K562 (cell line): ENCODE measurements around the gene BCKDK. TPM values are rescaled to one million over a fixed set of nuclear protein-coding genes. Genes with fewer than 3 reads are reported as not detected.

Experiments
- ATAC-seq: fragments of 200-7000 bp; cut with Tn5 transposase; 3 replicates; pipeline ENCODE4 v1.9.1; 2020; ENCODE audit warnings: moderate library complexity
- BruUV-seq: library from RNA; stranded (reverse); fragments of 400-500 nt; replicated peaks from 2 replicates; lab custom pipeline; 2021; lab: Mats Ljungman, UMichigan
- CTCF ChIA-PET: fragments of 300-600 bp; formaldehyde crosslinking; extraction: SDS; loops from one replicate; lab custom pipeline; 2021; ENCODE audit warnings: low intra/inter-chr PET ratio; lab: Yijun Ruan, JAX
- POLR2A ChIA-PET: fragments of 300-600, 350-650 bp; sonication (Branson Sonifier 250); formaldehyde crosslinking; extraction: SDS; loops from one replicate; lab custom pipeline; 2021; ENCODE audit warnings: antibody characterized with exemption, inconsistent platforms; lab: Yijun Ruan, JAX
- DNase-seq, 4 experiments: peaks; one replicate each; pipeline versions ENCODE4 v3.0.0 to v3.0.0-alpha.2; 2011 to 2018; ENCODE audit warnings: low spot score in 3 of 4, mixed read lengths in 3 of 4; ENCODE audit errors: extremely low read depth in 1 of 4
- FAIRE-seq: peaks from 2 replicates; lab custom pipeline; 2011; peaks lifted over from hg19 to GRCh38; lab: Jason Lieb, UNC
- H2AFZ ChIP-seq: 2 replicates; pipeline ENCODE4 v1.6.0; 2011; ENCODE audit warnings: low read depth, low read length, control low read depth, inconsistent platforms
- H3K27ac ChIP-seq: fragments of 200-600 bp; 3 replicates; pipeline ENCODE4 v1.8.0; 2011; ENCODE audit warnings: low read depth, mild to moderate bottlenecking, control low read depth, inconsistent platforms, low read length, moderate library complexity, mixed read lengths; ENCODE audit errors: extremely low read depth
- H3K27me3 ChIP-seq, 2 experiments: fragments of 300-600 bp in 1 of 2; 2 replicates in 1 of 2; 3 replicates in 1 of 2; pipeline versions ENCODE4 v1.6.0 to v1.8.0; 2011; ENCODE audit warnings: inconsistent platforms in 2 of 2, low read length in 2 of 2, mild to moderate bottlenecking in 1 of 2, mixed read lengths in 1 of 2, moderate library complexity in 1 of 2; ENCODE audit not compliant: control insufficient read depth in 2 of 2, insufficient read depth in 2 of 2
- H3K36me3 ChIP-seq: fragments of 300-600 bp; 3 replicates; pipeline ENCODE4 v1.8.0; 2011; ENCODE audit warnings: mild to moderate bottlenecking, low read length, inconsistent platforms; ENCODE audit not compliant: control insufficient read depth, insufficient read depth
- H3K4me1 ChIP-seq, 2 experiments: fragments of 200-600 bp in 1 of 2; replicated peaks in 1 of 2; 2 replicates in 1 of 2; 3 replicates in 1 of 2; pipeline versions ENCODE4 v1.5.1 to v1.8.0; 2011; ENCODE audit warnings: inconsistent platforms in 2 of 2, low read length in 2 of 2, mild to moderate bottlenecking in 1 of 2, mixed read lengths in 1 of 2, moderate library complexity in 1 of 2; ENCODE audit not compliant: control insufficient read depth in 2 of 2, insufficient read depth in 2 of 2
- H3K4me2 ChIP-seq: 2 replicates; pipeline ENCODE4 v1.6.1; 2011; ENCODE audit warnings: low read length, control low read depth, inconsistent platforms, mixed read lengths; ENCODE audit not compliant: insufficient read depth
- H3K4me3 ChIP-seq: fragments of 200-600 bp; sonication (generic), shearing (Covaris generic); 2 replicates; pipeline ENCODE4 v1.5.1; 2016; ENCODE audit warnings: control low read depth, inconsistent platforms
- H3K79me2 ChIP-seq: fragments of 200-600 bp; 3 replicates; pipeline ENCODE4 v1.8.0; 2011; ENCODE audit warnings: low read length, inconsistent platforms; ENCODE audit not compliant: control insufficient read depth, insufficient read depth
- H3K9ac ChIP-seq, 2 experiments: 2 replicates each; pipeline versions ENCODE4 v1.6.0 to v1.6.1; 2011; ENCODE audit warnings: low read depth in 2 of 2, low read length in 2 of 2, control low read depth in 1 of 2, inconsistent platforms in 1 of 2, mild to moderate bottlenecking in 1 of 2, mixed read lengths in 1 of 2; ENCODE audit not compliant: insufficient read depth in 1 of 2
- H3K9me1 ChIP-seq: one replicate; pipeline ENCODE4 v1.6.0; 2011; ENCODE audit warnings: inconsistent platforms, mild to moderate bottlenecking, low read length, moderate library complexity; ENCODE audit not compliant: control insufficient read depth, insufficient read depth
- H3K9me3 ChIP-seq: replicated peaks from 2 replicates; pipeline ENCODE4 v1.5.1; 2011; ENCODE audit warnings: low read depth, low read length, inconsistent platforms; ENCODE audit not compliant: control insufficient read depth, insufficient read depth
- H4K20me1 ChIP-seq: replicated peaks from 2 replicates; pipeline ENCODE4 v1.6.1; 2011; ENCODE audit warnings: low read length, inconsistent platforms, mixed read lengths; ENCODE audit not compliant: control insufficient read depth, insufficient read depth
- CBFB ChIP-seq: sonication (generic); formaldehyde crosslinking; IDR thresholded peaks from 2 replicates; pipeline ENCODE4 v1.4.0; 2020; ENCODE audit warnings: mild to moderate bottlenecking, missing genetic modification reagents
- CHD2 ChIP-seq: IDR thresholded peaks from 2 replicates; pipeline ENCODE4 v1.6.1; 2011; ENCODE audit warnings: low read depth, low read length
- DDX20 ChIP-seq: fragments of 450-650 bp; IDR thresholded peaks from 2 replicates; pipeline ENCODE4 v1.6.1; 2016; ENCODE audit warnings: missing genetic modification characterization, low read depth, mild to moderate bottlenecking, missing compliant biosample characterization, moderate library complexity
- FOXJ2 ChIP-seq: fragments of 200-800 bp; sonication (Bioruptor generic); IDR thresholded peaks from 2 replicates; pipeline ENCODE4 v1.6.1; 2016; ENCODE audit warnings: missing genetic modification characterization, missing compliant biosample characterization
- GTF2E2 ChIP-seq: fragments of 200-800 bp; sonication (Bioruptor generic); IDR thresholded peaks from 2 replicates; pipeline ENCODE4 v1.6.1; 2016; ENCODE audit warnings: missing genetic modification characterization, missing compliant biosample characterization
- HLTF ChIP-seq: fragments of 450-650 bp; IDR thresholded peaks from 2 replicates; pipeline ENCODE4 v1.6.1; 2016
- KAT7 ChIP-seq: sonication (generic); formaldehyde crosslinking; IDR thresholded peaks from 2 replicates; pipeline ENCODE4 v1.8.0; 2022; ENCODE audit warnings: missing genetic modification reagents, mild to moderate bottlenecking, borderline replicate concordance
- KDM5B ChIP-seq: fragments of 200-600 bp; sonication (generic); IDR thresholded peaks from 2 replicates; pipeline ENCODE4 v1.6.1; 2012; ENCODE audit warnings: low read depth, mild to moderate bottlenecking, moderate library complexity, low read length, control low read depth, inconsistent platforms; ENCODE audit not compliant: insufficient replicate concordance
- L3MBTL2 ChIP-seq: fragments of 450-650 bp; IDR thresholded peaks from 2 replicates; pipeline ENCODE4 v1.6.1; 2016; ENCODE audit warnings: mild to moderate bottlenecking, moderate library complexity
- MAFF ChIP-seq: IDR thresholded peaks from 2 replicates; pipeline ENCODE4 v1.6.1; 2012; ENCODE audit warnings: low read length, improper control_type of control experiment
- MTA1 ChIP-seq: fragments of 450-650 bp; IDR thresholded peaks from 2 replicates; pipeline ENCODE4 v1.6.1; 2017; ENCODE audit warnings: borderline replicate concordance
- NFXL1 ChIP-seq: fragments of 450-650 bp; formaldehyde crosslinking; IDR thresholded peaks from 2 replicates; pipeline ENCODE4 v1.4.0; 2021; ENCODE audit warnings: mild to moderate bottlenecking
- NR1H2 ChIP-seq: sonication (generic); formaldehyde crosslinking; IDR thresholded peaks from 2 replicates; pipeline ENCODE4 v1.4.0; 2020; ENCODE audit warnings: mild to moderate bottlenecking, missing genetic modification reagents
- PCBP1 ChIP-seq: fragments of 200-400 bp; formaldehyde crosslinking; IDR thresholded peaks from 2 replicates; pipeline ENCODE4 v1.6.1; 2018; ENCODE audit warnings: mild to moderate bottlenecking, low read depth, low read length; ENCODE audit not compliant: poor library complexity, severe bottlenecking
- PRPF4 ChIP-seq: fragments of 200-400 bp; formaldehyde crosslinking; IDR thresholded peaks from one replicate; pipeline ENCODE4 v1.6.1; 2017; ENCODE audit warnings: low read length, low read depth, mild to moderate bottlenecking; ENCODE audit not compliant: insufficient read depth, poor library complexity, severe bottlenecking
- PYGO2 ChIP-seq: fragments of 450-650 bp; IDR thresholded peaks from 2 replicates; pipeline ENCODE4 v1.6.1; 2016; ENCODE audit warnings: mild to moderate bottlenecking, missing genetic modification characterization, moderate library complexity, missing compliant biosample characterization
- SRSF1 ChIP-seq: fragments of 200-400 bp; formaldehyde crosslinking; IDR thresholded peaks from 2 replicates; pipeline ENCODE4 v1.6.1; 2017; ENCODE audit warnings: mild to moderate bottlenecking, low read depth, low read length, moderate library complexity
- TARDBP ChIP-seq: fragments of 450-650 bp; IDR thresholded peaks from 2 replicates; pipeline ENCODE4 v1.6.1; 2016
- ZBTB33 ChIP-seq: sonication (generic); formaldehyde crosslinking; IDR thresholded peaks from 2 replicates; pipeline ENCODE4 v1.8.1; 2023; ENCODE audit warnings: mild to moderate bottlenecking, missing genetic modification reagents
- ZNF778 ChIP-seq: fragments of 450-650 bp; formaldehyde crosslinking; IDR thresholded peaks from 2 replicates; pipeline ENCODE4 v1.4.0; 2020; ENCODE audit warnings: mild to moderate bottlenecking, moderate library complexity
- WGBS: fragments of 100-300 bp; shearing (Covaris generic); methylation state at CpG from one replicate; pipeline ENCODE4 v1.1.6; 2016; ENCODE audit warnings: low coverage, mixed read lengths; ENCODE audit not compliant: insufficient coverage; ENCODE audit errors: missing lambda C conversion rate; 5-methylcytosine and 5-hydroxymethylcytosine counted together
- in situ Hi-C: fragments of 300-500 bp; cut with MboI; formaldehyde crosslinking; loops from 4 replicates; pipeline ENCODE4 v1.15.0; 2018; ENCODE audit warnings: inconsistent platforms, mixed read lengths
- intact Hi-C: fragments of 100-400 bp; cut with micrococcal nuclease; formaldehyde crosslinking; loops from 2 replicates; pipeline ENCODE4 v1.14.2; 2022
- polyA plus RNA-seq, 8 experiments: library from polyadenylated mRNA; depleted of rRNA in 4 of 8; stranded (reverse) in 5 of 8; unstranded in 3 of 8; fragments of >200 nt; fragmentation: Nextera tagmentation in 2 of 8; fragmentation: Illumina TruSeq in 1 of 8; extraction: Ambion mirVana in 2 of 8; extraction: Trizol in 1 of 8; gene quantifications; 2 replicates each; pipeline versions ENCODE4 v1.2.1 to v1.2.3, GENCODE V29; 2011 to 2014; ENCODE audit warnings: inconsistent platforms in 1 of 8, missing spikeins in 1 of 8
- total RNA-seq, 7 experiments: library from RNA; depleted of rRNA in 6 of 7; stranded (reverse); fragments of >200 nt in 6 of 7; fragmentation: Illumina TruSeq in 2 of 7; extraction: Trizol in 2 of 7; gene quantifications; 2 replicates each; pipeline versions ENCODE4 v1.2.1 to v1.2.3, GENCODE V29; 2011 to 2021; ENCODE audit warnings: low replicate concordance in 1 of 7

BCKDK gene
- total and polyA plus RNA-seq, 9 of the 15 experiments (the other 6 are each of a cell fraction or from before 2014, with no cell fraction given): 0.58 to 34.8 (median 13.1) TPM

- POLR2A ChIA-PET: interaction anchor here (0.7 kb wide), 1 partner anchor 8 kb away, joined by 3 read pairs; the partner anchor contains the start of gene KAT8
- FAIRE-seq (no peak), DNase-seq (no peak), ATAC-seq (no peak; the same call in 2 of the 3 replicates)
- Histone ChIP-seq H3K9me3 (no peaks in the 10 kb centered on the region), H2AFZ (peak overlapping the region; percentile 99; the same call in 1 of the 2 replicates), H3K36me3 (peaks cover 44% of the 10 kb centered on the region; the same call in 2 of the 3 replicates), H3K27ac (peak overlapping the region; percentile 61; the same call in 1 of the 3 replicates), H3K27me3 (no peaks in the 10 kb centered on the region), H4K20me1 (no peaks in the 10 kb centered on the region; the same call in 1 of the 2 replicates), H3K9ac (peak overlapping the region; percentile 87 to 93), H3K79me2 (peaks cover 13% of the 10 kb centered on the region), H3K4me3 (peak overlapping the region; percentile 98), H3K4me1 (peaks cover 8 to 36% of the 10 kb centered on the region in 2 experiments), H3K9me1 (no peaks in the 10 kb centered on the region), H3K4me2 (peak overlapping the region; percentile 81)
- CTCF ChIA-PET: no interaction called here
- intact Hi-C loops (loop anchor here (5.0 kb wide), 1 partner anchor 33 kb away; no protein-coding TSS in a partner anchor), in situ Hi-C loops (no loop called here)
- BruUV-seq: TSS peak; percentile 55
- WGBS: 69% methylated on average over 33 of the region's 57 CpGs
- TF ChIP-seq MTA1 (no peak), PYGO2 (tag) (no peak), SRSF1 (no peak), L3MBTL2 (no peak), GTF2E2 (tag) (no peak), NR1H2 (CRISPR knock-in tag) (no peak), CBFB (no peak), KDM5B (no peak), TARDBP (no peak), HLTF (no peak), DDX20 (tag) (no peak), KAT7 (CRISPR knock-in tag) (0 out of 2 replicates have a peak, but pooled peaks have one; percentile 15), MAFF (no peak), CHD2 (no peak), PCBP1 (peak; percentile 44), ZBTB33 (CRISPR knock-in tag) (peak; percentile 64; the same call in 1 of the 2 replicates), FOXJ2 (no peak), ZNF778 (CRISPR knock-in tag) (no peak), NFXL1 (CRISPR knock-in tag) (no peak), PRPF4 (peak; percentile 57)
These were observed 790 bp downstream of the BCKDK start for GRCh38 chr16:31108794-31109558.
